Testis (tissue), 3 donors: ENCODE results near the gene ARID1B. TPM values are rescaled to one million over a fixed set of nuclear protein-coding genes. Genes with fewer than 3 reads are reported as not detected.

Source experiments
- DNase-seq: peaks from one replicate; pipeline ENCODE4 v3.0.0-alpha.2; 2019
- H3K27ac ChIP-seq, 2 donors: fragments of 200-600 bp; sonication (generic); one replicate each; pipeline ENCODE4 v1.5.1; 2019
- H3K27me3 ChIP-seq: fragments of 200-600 bp; sonication (generic); one replicate; pipeline ENCODE4 v1.5.1; 2019
- H3K36me3 ChIP-seq: fragments of 200-600 bp; sonication (generic); one replicate; pipeline ENCODE4 v1.5.1; 2017; ENCODE audit warnings: low read depth; ENCODE audit errors: missing control alignments
- H3K4me1 ChIP-seq: fragments of 200-600 bp; sonication (generic); one replicate; pipeline ENCODE4 v1.5.1; 2019
- H3K4me3 ChIP-seq, 2 donors: fragments of 200-600 bp; sonication (generic); one replicate each; pipeline ENCODE4 v1.5.1; 2017 to 2019
- H3K9me3 ChIP-seq: fragments of 200-600 bp; sonication (generic); one replicate; pipeline ENCODE4 v1.5.1; 2017
- CTCF ChIP-seq, 3 experiments: fragments of 450-650 bp in 2 of 3; fragments of 200-600 bp in 1 of 3; sonication (generic) in 1 of 3; IDR thresholded peaks; one replicate each; pipeline ENCODE4 v1.5.1; 2016 to 2019; ENCODE audit warnings: antibody characterized with exemption in 3 of 3, mild to moderate bottlenecking in 2 of 3, moderate library complexity in 1 of 3
- POLR2A ChIP-seq: fragments of 450-650 bp; IDR thresholded peaks from one replicate; pipeline ENCODE4 v1.6.1; 2017; ENCODE audit warnings: antibody characterized with exemption, mild to moderate bottlenecking, moderate library complexity
- WGBS, 2 donors: methylation state at CpG; one replicate each; pipeline ENCODE4 v1.1.5; 2018; 5-methylcytosine and 5-hydroxymethylcytosine counted together
- intact Hi-C: fragments of 100-400 bp; cut with DNase I; formaldehyde crosslinking; loops from one replicate; pipeline ENCODE4 v1.15.1; 2023; ENCODE audit warnings: low total_unique reads
- polyA plus RNA-seq: library from polyadenylated mRNA; stranded (reverse); fragments of 350-450 nt; fragmentation: Illumina TruSeq; extraction: RNeasy Lipid Tissue Mini Kit (QIAGEN cat#74804); gene quantifications from one replicate; pipeline ENCODE4 v1.2.3, GENCODE V29; 2014; ENCODE audit warnings: low read depth, low replicate concordance; ENCODE audit not compliant: insufficient read depth
- total RNA-seq, 2 donors: library from RNA; depleted of rRNA; stranded (reverse); fragments of >200 nt; gene quantifications; one replicate each; pipeline ENCODE4 v1.2.3, GENCODE V29; 2016

The ARID1B gene
- total and polyA plus RNA-seq, 3 donors from 2014 or later: 26.2 to 126 (median 103) TPM

- no peaks in the 10 kb centered on the region for H3K9me3 ChIP-seq
- no peak for DNase-seq
- H3K27me3 ChIP-seq: no peaks in the 10 kb centered on the region
- intact Hi-C loops: no loop called here
- WGBS, 2 donors: 48 to 52% methylated on average over 1 of the region's 1 CpG
- H3K4me1 ChIP-seq: no peaks in the 10 kb centered on the region
- H3K27ac ChIP-seq: no peak overlapping the region
- TF ChIP-seq POLR2A: no peak
- no peak for TF ChIP-seq CTCF (IDR thresholded peaks at IDR 0.05)
- no peak overlapping the region for H3K4me3 ChIP-seq
- H3K36me3 ChIP-seq: no peaks in the 10 kb centered on the region
Observed at GRCh38 chr6:156910938-156911337, 133.8 kb downstream of the ARID1B start.

GRCh38 chr6:156911581-156911980 is 134.4 kb downstream of the ARID1B start:
- TF ChIP-seq CTCF (IDR thresholded peaks at IDR 0.05) (no peak), POLR2A (no peak)
- Histone ChIP-seq H3K27me3 (no peaks in the 10 kb centered on the region), H3K27ac (no peak overlapping the region), H3K4me1 (peaks cover 2% of the 10 kb centered on the region), H3K9me3 (no peaks in the 10 kb centered on the region), H3K36me3 (no peaks in the 10 kb centered on the region), H3K4me3 (no peak overlapping the region)
- 69 to 76% methylated on average over 2 of the region's 2 CpGs for WGBS, 2 donors
- DNase-seq: no peak
- intact Hi-C loops: no loop called here

GRCh38 chr6:156912431-156912830 is 135.3 kb downstream of the ARID1B start:
- H3K27me3 ChIP-seq: no peaks in the 10 kb centered on the region
- peaks cover 9% of the 10 kb centered on the region for H3K4me1 ChIP-seq
- TF ChIP-seq CTCF (IDR thresholded peaks at IDR 0.05): no peak
- TF ChIP-seq POLR2A: no peak
- H3K27ac ChIP-seq: no peak overlapping the region
- no peaks in the 10 kb centered on the region for H3K36me3 ChIP-seq
- H3K9me3 ChIP-seq: no peaks in the 10 kb centered on the region
- no peak overlapping the region for H3K4me3 ChIP-seq
- intact Hi-C loops: no loop called here
- no peak for DNase-seq

GRCh38 chr6:156914181-156914580 is 137.0 kb downstream of the ARID1B start:
- Histone ChIP-seq H3K27me3 (no peaks in the 10 kb centered on the region), H3K36me3 (no peaks in the 10 kb centered on the region), H3K9me3 (no peaks in the 10 kb centered on the region), H3K4me1 (peaks cover 12% of the 10 kb centered on the region), H3K4me3 (no peak overlapping the region), H3K27ac (no peak overlapping the region)
- intact Hi-C loops: no loop called here
- no peak for TF ChIP-seq POLR2A
- no peak for TF ChIP-seq CTCF (IDR thresholded peaks at IDR 0.05)
- WGBS, 2 donors: 90 to 97% methylated on average over 7 of the region's 7 CpGs
- no peak for DNase-seq

DNA sequence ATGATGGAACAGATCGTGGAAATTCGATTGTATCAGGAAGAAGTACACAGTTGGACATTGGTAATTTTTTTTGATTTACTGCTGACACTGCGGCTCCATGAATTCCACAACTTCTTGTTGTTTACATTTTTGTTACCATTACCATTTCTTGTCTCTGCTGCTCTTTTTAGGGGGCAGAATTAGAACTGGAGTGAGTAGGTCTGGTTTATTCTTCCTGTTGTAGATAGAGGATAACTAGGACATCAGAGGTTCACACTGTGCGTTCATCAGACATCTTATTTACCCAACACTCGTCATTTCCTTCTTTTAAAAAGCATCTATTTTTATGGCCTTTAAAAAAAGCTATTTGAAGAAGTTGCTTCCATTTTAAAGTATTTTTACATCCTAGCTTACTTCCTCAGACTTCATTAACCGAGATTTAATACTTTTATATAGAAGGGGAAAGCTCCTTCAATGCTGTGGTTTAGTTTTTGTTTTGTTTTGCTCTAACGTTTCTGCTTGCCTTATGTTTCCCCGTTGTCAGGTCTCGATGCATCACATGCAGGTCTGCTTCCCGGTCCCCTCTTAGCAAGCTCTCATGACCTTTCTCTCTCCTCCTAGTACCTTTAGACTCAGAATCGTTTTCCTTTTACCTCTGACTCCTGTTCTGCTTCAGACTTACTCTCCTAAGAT is 139.1 kb downstream of the ARID1B start:
- TF ChIP-seq CTCF (IDR thresholded peaks at IDR 0.05) (no peak), POLR2A (no peak)
- Histone ChIP-seq H3K27ac (peak overlapping the region in 1 of 2 donors; percentile 3), H3K9me3 (no peaks in the 10 kb centered on the region), H3K4me1 (peaks cover 14% of the 10 kb centered on the region), H3K36me3 (no peaks in the 10 kb centered on the region), H3K4me3 (no peak overlapping the region), H3K27me3 (no peaks in the 10 kb centered on the region)
- intact Hi-C loops: no loop called here
- no peak for DNase-seq
- 52 to 59% methylated on average over 11 of the region's 11 CpGs for WGBS, 2 donors
